Neural progenitor cell (in vitro differentiated cells): ENCODE measurements around the gene CPLANE1. TPM values are rescaled to one million over a fixed set of nuclear protein-coding genes. Genes with fewer than 3 reads are reported as not detected.

Experiments used
- DNase-seq: peaks from one replicate; pipeline ENCODE4 v3.0.0-alpha.2; 2016; ENCODE audit warnings: low spot score
- H2AFZ ChIP-seq: fragments of 200-600 bp; sonication (generic); replicated peaks from 2 replicates; pipeline ENCODE4 v1.6.1; 2016; ENCODE audit warnings: antibody characterized with exemption
- H3F3A ChIP-seq: fragments of 200-600 bp; sonication (generic); 2 replicates; pipeline ENCODE4 v1.6.1; 2016; ENCODE audit warnings: antibody characterized with exemption, low read depth
- H3K27ac ChIP-seq: fragments of 200-600 bp; sonication (generic); 2 replicates; pipeline ENCODE4 v1.5.1; 2016; ENCODE audit warnings: mild to moderate bottlenecking
- H3K27me3 ChIP-seq: fragments of 200-600 bp; sonication (generic); 2 replicates; pipeline ENCODE4 v1.6.1; 2016; ENCODE audit warnings: mild to moderate bottlenecking, moderate library complexity
- H3K36me3 ChIP-seq: fragments of 200-600 bp; sonication (generic); 2 replicates; pipeline ENCODE4 v1.5.1; 2016
- H3K4me1 ChIP-seq: fragments of 200-600 bp; sonication (generic); 2 replicates; pipeline ENCODE4 v1.6.1; 2016; ENCODE audit warnings: mixed run types
- H3K4me2 ChIP-seq: fragments of 200-600 bp; sonication (generic); 2 replicates; pipeline ENCODE4 v1.6.1; 2016
- H3K4me3 ChIP-seq: fragments of 200-600 bp; sonication (generic); 2 replicates; pipeline ENCODE4 v1.5.1; 2016
- H3K79me2 ChIP-seq: fragments of 200-600 bp; sonication (generic); 2 replicates; pipeline ENCODE4 v1.6.1; 2016; ENCODE audit warnings: low read depth
- H3K9ac ChIP-seq: fragments of 200-600 bp; sonication (generic); 2 replicates; pipeline ENCODE4 v1.6.1; 2016
- H3K9me3 ChIP-seq: fragments of 200-600 bp; sonication (generic); 2 replicates; pipeline ENCODE4 v1.5.1; 2016; ENCODE audit warnings: low read depth
- H4K20me1 ChIP-seq: fragments of 200-600 bp; sonication (generic); 2 replicates; pipeline ENCODE4 v1.6.1; 2016; ENCODE audit warnings: low read depth
- H3K27ac Mint-ChIP-seq: 3 replicates; pipeline ENCODE4 v1.8.0; 2021; ENCODE audit warnings: mixed read lengths
- H3K27me3 Mint-ChIP-seq: 2 replicates; pipeline ENCODE4 v1.8.0; 2022; ENCODE audit warnings: low read depth, mild to moderate bottlenecking, inconsistent platforms, moderate library complexity, mixed read lengths; ENCODE audit not compliant: insufficient read depth
- H3K36me3 Mint-ChIP-seq: 3 replicates; pipeline ENCODE4 v1.8.0; 2021; ENCODE audit warnings: mixed read lengths
- H3K4me1 Mint-ChIP-seq: 3 replicates; pipeline ENCODE4 v1.8.0; 2021; ENCODE audit warnings: mixed read lengths
- H3K4me3 Mint-ChIP-seq: 3 replicates; pipeline ENCODE4 v1.8.0; 2021; ENCODE audit warnings: mild to moderate bottlenecking, moderate library complexity, mixed read lengths
- H3K9me3 Mint-ChIP-seq: 3 replicates; pipeline ENCODE4 v1.8.0; 2020; ENCODE audit warnings: mixed read lengths
- EZH2 ChIP-seq: fragments of 200-600 bp; sonication (generic); IDR thresholded peaks from 2 replicates; pipeline ENCODE4 v1.6.1; 2017; ENCODE audit warnings: antibody characterized with exemption, mild to moderate bottlenecking, moderate library complexity
- EZH2phosphoT487 ChIP-seq: fragments of 200-600 bp; sonication (generic); IDR thresholded peaks from 2 replicates; pipeline ENCODE4 v1.6.1; 2017; ENCODE audit warnings: antibody characterized with exemption
- total RNA-seq: library from RNA; depleted of rRNA; stranded (reverse); fragments of >200 nt; gene quantifications from 2 replicates; pipeline ENCODE4 v1.2.3, GENCODE V29; 2015; ENCODE audit warnings: low replicate concordance
- TF ChIP-seq, protein P1 (sequence below): fragments of 200-600 bp; sonication (generic); IDR thresholded peaks from 2 replicates; pipeline ENCODE4 v1.5.1; 2017; ENCODE audit warnings: antibody characterized with exemption, mild to moderate bottlenecking

CPLANE1 gene
- total RNA-seq, 1 donor from 2014 or later = 23.4 TPM

DNA sequence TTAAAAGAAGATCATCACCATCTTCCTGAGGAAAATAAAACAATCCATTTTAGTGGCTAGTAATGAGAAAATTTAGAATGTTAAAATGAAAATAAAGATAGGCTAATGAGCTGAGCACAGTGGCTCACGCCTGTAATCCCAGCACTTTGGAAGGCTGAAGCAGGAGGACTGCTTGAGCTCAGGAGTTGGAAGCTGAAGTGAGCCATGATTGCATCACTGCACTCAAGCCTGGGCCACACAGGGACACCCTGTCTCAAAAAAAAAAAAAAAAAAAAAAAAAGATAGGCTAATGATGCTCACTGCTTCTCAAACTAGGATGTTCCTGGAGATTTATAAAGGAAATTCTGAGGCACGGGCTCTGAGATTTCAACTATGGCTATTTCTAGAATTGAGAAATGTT, 50.3 kb downstream of the CPLANE1 start:
- no peaks in the 10 kb centered on the region for H3K27me3 ChIP-seq
- no peak overlapping the region for H2AFZ ChIP-seq
- no peaks in the 10 kb centered on the region for H4K20me1 ChIP-seq
- Mint-ChIP-seq H3K36me3 (peaks cover 19% of the 10 kb centered on the region), H3K27me3 (no peaks in the 10 kb centered on the region), H3K27ac (no peak overlapping the region), H3K4me1 (no peaks in the 10 kb centered on the region), H3K9me3 (no peaks in the 10 kb centered on the region), H3K4me3 (no peak overlapping the region)
- no peaks in the 10 kb centered on the region for H3F3A ChIP-seq
- H3K9me3 ChIP-seq = no peaks in the 10 kb centered on the region
- no peaks in the 10 kb centered on the region for H3K4me1 ChIP-seq
- no peaks in the 10 kb centered on the region for H3K79me2 ChIP-seq
- H3K36me3 ChIP-seq = no peaks in the 10 kb centered on the region
- no peak for DNase-seq
- H3K4me2 ChIP-seq = no peak overlapping the region
- no peak overlapping the region for H3K4me3 ChIP-seq
- no peak overlapping the region for H3K9ac ChIP-seq
- H3K27ac ChIP-seq = no peak overlapping the region
- no peak for TF ChIP-seq EZH2phosphoT487
- TF ChIP-seq, protein P1, sequence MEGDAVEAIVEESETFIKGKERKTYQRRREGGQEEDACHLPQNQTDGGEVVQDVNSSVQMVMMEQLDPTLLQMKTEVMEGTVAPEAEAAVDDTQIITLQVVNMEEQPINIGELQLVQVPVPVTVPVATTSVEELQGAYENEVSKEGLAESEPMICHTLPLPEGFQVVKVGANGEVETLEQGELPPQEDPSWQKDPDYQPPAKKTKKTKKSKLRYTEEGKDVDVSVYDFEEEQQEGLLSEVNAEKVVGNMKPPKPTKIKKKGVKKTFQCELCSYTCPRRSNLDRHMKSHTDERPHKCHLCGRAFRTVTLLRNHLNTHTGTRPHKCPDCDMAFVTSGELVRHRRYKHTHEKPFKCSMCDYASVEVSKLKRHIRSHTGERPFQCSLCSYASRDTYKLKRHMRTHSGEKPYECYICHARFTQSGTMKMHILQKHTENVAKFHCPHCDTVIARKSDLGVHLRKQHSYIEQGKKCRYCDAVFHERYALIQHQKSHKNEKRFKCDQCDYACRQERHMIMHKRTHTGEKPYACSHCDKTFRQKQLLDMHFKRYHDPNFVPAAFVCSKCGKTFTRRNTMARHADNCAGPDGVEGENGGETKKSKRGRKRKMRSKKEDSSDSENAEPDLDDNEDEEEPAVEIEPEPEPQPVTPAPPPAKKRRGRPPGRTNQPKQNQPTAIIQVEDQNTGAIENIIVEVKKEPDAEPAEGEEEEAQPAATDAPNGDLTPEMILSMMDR = no peak
- TF ChIP-seq EZH2 = no peak

DNA sequence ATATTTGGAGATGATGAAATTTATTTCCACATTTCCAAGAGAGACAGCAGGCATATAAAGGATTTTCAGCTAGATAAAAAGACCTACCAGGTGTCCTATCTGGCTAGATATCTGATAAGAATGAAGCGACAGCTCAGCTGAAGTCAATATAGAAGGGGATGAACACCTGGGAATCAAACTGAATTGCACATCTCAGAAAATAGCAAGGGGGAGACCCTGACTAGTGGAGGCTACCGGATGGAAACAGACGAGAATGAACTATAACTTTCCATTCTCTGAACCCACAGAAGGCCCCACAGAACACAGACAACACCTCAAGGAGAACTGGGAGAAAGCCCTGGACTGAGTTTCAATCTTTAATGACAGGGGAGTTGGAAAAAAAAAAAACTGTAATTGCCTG, 51.1 kb downstream of the CPLANE1 start:
- Histone ChIP-seq H4K20me1 (no peaks in the 10 kb centered on the region), H3K4me1 (no peaks in the 10 kb centered on the region), H3K9me3 (no peaks in the 10 kb centered on the region), H3K4me3 (no peak overlapping the region), H3K9ac (no peak overlapping the region), H3K4me2 (no peak overlapping the region), H2AFZ (no peak overlapping the region), H3F3A (no peaks in the 10 kb centered on the region), H3K27me3 (no peaks in the 10 kb centered on the region), H3K79me2 (no peaks in the 10 kb centered on the region), H3K36me3 (no peaks in the 10 kb centered on the region), H3K27ac (no peak overlapping the region)
- Mint-ChIP-seq H3K4me3 (no peak overlapping the region), H3K4me1 (no peaks in the 10 kb centered on the region), H3K27me3 (no peaks in the 10 kb centered on the region), H3K9me3 (no peaks in the 10 kb centered on the region), H3K36me3 (peaks cover 20% of the 10 kb centered on the region), H3K27ac (no peak overlapping the region)
- no peak for TF ChIP-seq EZH2phosphoT487
- TF ChIP-seq, protein P1 = no peak
- TF ChIP-seq EZH2 = no peak
- no peak for DNase-seq

DNA sequence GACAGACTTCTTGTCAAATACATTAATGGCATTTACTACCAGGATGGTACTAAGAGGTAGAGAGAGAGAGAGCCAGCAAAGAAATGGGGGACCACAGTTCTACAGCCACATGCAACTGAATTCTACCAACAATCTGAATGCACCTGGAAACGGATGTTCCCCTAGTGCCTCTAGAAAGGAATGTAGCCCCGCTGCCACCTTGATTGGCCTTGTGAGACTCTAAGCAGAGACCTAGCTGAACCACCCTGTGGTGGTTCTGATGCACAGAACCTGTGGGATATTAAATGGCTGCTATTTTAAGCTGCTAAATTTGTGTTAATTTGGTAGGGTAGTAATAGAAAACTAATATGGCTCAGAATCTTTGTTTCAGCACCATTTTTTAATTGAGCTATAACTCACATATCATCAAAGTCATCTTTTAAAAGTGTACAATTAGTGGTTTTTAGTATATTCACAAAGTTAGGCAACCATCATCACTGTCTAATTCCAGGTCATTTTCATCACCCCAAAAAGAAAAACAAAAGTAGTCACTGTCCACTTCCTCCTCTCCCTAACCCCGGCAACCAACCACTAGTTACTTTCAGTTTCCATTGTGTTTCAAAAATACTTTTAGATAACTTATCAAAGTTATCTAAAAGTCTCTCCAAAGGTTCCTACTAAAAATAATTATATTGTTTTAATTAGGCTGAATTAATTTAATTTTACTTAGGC, 51.7 kb downstream of the CPLANE1 start:
- no peaks in the 10 kb centered on the region for H3K36me3 ChIP-seq
- H3K27me3 Mint-ChIP-seq = no peaks in the 10 kb centered on the region

More for the DNA sequence above, 51.7 kb downstream of the CPLANE1 start:
- Histone ChIP-seq H3K4me3 (no peak overlapping the region), H3K4me1 (no peaks in the 10 kb centered on the region), H2AFZ (no peak overlapping the region), H4K20me1 (no peaks in the 10 kb centered on the region), H3F3A (no peaks in the 10 kb centered on the region), H3K27ac (no peak overlapping the region), H3K79me2 (no peaks in the 10 kb centered on the region), H3K9ac (no peak overlapping the region), H3K9me3 (no peaks in the 10 kb centered on the region), H3K4me2 (no peak overlapping the region), H3K27me3 (no peaks in the 10 kb centered on the region)
- Mint-ChIP-seq H3K4me1 (no peaks in the 10 kb centered on the region), H3K36me3 (peaks cover 20% of the 10 kb centered on the region), H3K9me3 (no peaks in the 10 kb centered on the region), H3K27ac (no peak overlapping the region), H3K4me3 (no peak overlapping the region)
- no peak for TF ChIP-seq EZH2phosphoT487
- TF ChIP-seq, protein P1 = no peak
- TF ChIP-seq EZH2 = no peak
- no peak for DNase-seq
